GM21528 (cell line): ENCODE measurements around the gene EPN2.

ENCODE experiments used
- ATAC-seq: cut with Tn5 transposase; IDR thresholded peaks from one replicate; pipeline ENCODE4 v1.9.1; 2021; ENCODE audit warnings: mild to moderate bottlenecking, moderate library complexity; ENCODE audit not compliant: unreplicated experiment, low FRiP score

Gene EPN2

DNA sequence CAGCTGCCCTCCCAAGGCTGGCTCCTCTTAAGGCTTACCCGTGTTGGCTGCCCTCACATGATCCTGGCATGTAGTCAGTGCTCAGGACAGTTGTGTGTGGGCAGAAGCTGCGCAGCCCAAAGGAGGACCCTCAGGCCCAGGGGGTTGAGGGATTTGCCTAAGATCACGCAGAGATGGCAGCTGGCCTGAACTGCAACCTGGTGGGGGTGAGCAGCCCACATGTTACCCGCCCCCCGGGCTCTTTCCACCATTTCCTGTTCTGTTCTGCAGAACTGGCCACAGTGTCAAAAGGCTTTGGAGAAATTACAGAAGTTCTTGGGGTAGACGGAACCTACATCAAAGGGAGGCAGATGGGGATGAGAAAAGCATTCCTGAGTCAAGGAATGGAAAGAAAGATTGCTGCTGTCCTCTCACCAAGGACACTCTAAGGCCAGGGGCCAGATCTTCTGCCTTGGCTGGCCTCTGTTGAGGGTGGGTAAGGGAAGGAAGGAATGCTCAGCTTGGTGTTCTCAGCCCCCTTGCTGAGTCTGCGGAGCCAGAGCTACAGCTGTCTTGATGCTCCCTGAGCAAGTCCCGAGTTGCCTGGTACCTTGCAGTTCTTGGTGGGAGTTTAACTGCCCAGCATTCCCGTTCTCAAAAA lies 53.0 kb downstream of the EPN2 start:
- no peak for ATAC-seq

DNA sequence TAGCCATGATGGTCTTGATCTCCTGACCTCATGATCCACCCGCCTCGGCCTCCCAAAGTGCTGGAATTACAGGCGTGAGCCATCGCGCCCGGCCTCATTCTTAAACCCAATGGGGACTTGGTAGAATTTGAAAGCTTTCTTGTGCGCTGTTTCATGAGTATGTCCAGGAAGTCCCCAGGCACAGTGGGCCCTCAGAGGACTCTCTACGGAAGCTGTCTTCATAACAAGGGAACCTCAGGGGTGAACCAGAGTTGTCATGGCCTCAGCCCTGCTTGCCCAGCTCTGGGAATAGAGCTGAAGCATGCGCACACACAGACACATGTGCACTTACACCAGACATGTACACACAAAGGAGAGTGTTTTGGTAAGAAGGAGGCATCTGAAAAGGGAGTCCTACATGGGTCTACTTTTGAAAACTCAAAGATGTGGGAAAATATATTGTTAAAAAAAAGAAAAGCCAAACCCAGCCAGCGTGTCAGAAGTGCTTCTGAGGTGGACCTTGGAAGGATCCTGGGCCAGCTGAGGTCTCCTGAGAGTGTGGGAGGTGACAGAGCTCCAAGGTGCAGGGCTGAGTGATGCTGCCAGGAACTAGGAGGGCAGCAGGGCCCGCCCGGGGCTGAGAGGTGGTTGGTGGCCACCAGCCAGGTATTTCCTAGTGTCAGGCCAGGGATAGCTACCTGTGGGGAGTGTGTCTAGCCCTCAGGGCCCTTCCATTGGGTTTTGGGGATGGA lies 54.6 kb downstream of the EPN2 start:
- no peak for ATAC-seq

DNA sequence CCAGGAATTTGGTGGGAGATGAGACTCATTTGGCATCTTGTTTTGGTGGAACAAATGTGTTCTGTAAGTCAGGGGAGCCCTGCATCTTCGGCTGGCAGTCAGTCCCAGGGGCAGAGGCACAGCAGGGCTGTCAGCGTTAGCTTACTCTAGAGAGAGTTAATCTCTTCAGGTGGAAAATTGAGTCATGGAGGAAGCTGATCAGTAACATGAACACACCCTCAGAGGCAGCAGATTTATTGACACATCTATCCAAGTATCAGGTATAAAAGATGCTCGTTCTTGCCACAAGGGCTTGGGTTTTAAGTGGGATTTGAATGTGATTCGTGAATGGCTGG lies 55.2 kb downstream of the EPN2 start:
- ATAC-seq: no peak

DNA sequence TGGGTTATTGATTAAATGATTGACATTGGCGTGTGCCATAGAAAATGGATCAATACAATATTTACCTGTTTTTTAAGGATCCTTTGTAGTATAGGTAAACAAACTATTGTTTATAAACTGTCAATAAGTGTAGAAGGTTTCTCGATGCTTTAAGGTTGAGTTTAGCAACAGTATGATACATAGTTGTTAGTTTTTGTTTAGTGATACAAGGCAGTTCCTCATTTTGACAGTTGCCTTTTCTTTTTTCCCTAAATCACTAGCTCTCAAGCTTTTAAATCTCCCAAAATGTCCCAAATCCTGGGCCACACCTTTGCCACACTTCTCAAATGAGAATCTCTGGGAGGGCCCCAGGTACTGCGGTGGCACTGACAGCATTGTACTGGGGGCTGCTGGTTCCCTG lies 57.3 kb downstream of the EPN2 start:
- ATAC-seq: no peak

DNA sequence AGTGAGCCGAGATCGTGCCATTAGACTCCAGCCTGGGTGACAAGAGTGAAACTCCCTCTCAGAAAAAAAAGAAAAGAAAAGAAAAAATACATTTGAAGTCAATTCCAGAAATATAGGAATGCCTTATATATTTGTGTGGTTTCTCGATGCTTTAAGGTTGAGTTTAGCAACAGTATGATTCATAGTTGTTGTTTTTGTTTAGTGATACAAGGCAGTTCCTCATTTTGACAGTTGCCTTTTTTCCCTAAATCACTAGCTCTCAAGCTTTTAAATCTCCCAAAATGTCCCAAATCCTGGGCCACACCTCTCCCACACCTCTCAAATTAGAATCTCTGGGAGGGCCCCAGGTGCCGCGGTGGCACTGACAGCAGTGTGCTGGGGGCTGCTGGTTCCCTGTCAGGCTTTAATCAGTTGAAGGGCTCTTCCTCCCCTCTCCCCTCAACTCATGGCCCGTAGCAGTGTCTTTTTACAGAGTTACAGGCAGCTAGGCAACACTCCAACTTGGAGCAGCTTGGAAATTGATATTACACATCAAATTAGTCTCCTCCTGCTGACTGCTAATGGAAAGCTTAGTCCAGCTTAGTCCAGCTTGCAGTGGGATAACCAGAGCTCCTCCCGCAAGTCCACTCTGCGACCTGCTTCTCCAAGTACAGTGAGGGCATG lies 58.4 kb downstream of the EPN2 start:
- ATAC-seq: no peak

DNA sequence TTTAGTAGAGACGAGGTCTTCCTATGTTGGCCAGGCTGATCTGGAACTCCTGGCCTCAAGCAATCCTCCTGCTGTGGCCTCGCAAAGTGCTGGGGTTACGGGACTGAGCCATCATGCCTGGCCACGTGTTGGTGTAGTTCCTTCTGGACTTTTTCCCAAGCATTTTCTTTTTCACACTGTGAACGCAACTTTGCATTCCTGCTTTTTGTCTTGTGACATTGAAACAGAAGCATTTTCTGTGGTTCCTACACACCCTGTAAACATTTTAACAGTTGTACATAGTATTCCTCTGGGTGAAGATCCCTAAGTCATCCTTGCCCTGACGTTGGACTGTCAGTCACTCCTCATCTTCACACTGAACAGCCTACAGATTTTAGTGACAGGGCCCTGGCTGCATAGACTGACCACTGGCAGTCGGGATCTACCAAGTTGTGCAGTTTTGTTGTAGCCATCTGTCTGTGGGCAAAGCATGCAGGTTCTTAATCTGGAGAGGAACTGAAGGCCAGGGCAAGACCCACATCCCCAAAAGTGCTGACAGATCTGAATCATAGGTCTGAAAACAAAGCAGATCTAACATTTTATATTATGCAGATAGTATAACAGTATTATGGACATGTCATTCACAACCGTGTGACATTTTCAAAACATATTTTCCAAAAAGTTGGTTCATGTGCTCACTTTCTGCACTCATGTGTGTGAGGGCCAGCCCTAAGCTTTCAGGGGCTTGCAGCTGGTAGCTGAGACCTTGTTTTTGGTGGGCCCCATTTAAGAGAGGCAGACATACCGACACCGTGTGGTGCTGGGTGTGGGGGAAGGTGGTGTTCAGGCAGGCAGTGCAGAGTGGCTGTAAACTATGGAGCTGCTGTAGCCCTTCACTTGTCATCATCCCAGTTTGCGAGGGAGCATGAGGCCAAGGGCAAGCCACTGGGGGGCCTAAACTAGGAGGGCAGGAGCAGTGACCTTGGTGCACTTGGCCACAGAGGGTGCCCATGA lies 59.9 kb downstream of the EPN2 start:
- ATAC-seq: no peak

DNA sequence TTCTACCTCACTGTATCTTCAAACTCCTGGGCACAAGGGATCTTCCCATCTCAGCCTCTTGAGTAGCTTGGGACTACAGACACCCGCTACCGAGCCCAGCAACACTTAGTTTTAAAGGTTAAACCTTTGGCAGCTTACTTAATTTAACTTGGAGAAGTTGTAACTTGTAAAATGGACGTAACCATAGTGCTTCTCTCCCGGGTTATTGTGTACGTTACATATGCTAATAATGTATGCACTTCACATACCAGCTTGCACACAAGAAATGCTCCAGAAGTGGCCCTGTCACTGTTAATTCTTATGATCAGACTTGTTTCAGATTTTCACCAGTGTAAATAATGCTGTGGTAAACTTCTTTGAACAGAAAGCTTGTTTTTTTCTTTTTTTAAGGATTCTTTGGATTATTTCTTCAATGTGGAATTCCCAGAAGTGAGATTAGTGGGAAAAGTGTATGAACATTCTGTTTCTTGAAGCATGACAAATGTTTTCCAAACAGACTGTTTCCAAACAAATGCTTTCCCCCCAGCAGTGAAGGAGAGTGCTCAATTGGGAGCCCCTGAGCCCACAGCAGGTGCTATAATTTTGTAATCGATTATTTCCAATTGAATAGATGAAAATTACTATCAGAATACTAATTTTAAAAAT lies 61.5 kb downstream of the EPN2 start:
- ATAC-seq: no peak

DNA sequence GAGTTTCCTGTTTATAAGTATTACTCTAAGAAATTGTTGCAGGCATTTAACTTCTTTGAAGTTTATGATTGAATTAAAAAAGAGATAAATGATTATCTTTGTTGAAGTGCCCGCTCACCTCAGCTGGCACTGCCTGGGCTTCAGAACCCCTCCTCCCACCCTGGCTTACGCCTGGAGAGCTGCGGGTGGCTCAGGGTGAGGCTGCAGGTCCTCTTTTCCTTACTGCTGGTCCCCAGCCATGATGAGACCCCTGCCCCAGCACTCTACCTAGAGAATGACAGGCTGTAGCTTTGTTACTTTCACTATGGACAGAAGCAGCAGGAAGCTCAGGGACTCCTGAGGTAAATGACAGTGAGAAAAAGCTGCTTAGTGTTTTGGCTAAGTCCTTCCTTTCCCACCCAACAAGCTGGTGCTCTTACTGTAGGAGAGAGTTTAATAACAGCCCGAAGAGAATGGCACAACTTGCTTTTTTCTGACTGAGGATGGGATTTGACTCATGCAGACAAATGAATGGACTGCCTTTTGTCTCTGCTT lies 62.1 kb downstream of the EPN2 start:
- ATAC-seq: no peak

DNA sequence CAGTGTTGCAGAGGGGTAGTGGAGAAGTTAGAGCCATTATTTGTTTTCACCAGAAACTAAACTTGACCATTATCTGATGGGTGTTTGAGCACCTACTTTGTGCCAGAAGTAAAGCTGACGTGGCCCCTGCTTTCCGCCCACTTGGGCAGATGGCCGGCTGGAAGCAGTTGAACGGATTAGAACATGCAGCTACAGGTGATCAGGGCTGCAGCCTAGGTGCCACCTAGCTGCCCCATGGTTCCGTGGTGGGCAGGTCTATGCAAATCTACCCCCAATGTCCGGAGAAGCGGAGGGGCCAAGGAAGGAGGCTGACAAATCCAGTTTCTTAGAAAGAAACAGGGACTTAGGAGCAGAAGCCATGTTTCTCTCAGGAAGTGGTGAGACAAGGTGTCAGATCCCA lies 62.7 kb downstream of the EPN2 start:
- ATAC-seq: no peak

DNA sequence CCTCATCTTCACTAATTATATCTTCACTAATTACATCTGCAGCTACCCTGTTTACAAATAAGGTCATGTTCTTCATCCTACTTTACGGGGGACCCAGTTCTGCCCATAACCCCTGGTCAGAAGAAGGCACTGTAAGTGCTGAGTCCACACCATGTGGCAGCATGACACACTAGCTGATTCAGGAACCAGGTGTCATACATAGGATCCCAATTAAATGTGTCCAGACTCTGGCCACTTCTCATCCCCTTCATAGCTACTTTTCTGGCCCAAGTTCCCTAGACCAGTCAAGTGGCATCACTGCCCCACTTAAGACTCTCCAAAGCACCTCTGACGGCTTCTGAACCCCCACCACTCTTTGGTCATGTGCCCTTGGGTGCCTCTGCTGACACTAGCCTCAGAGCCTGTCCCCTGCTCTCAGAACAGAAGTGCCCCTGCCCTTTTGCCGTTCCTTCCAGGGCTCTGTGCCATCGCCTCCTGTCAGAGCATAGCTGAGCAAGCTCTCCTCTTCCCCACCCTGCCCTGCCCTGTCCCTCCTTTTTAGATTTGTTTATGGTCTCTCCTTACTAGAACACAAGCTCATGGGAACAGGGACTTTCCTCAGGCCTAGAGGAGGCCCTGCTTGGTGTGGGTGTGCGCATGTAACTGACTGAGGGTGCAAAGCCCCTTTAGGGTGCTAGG lies 64.2 kb downstream of the EPN2 start:
- no peak for ATAC-seq

DNA sequence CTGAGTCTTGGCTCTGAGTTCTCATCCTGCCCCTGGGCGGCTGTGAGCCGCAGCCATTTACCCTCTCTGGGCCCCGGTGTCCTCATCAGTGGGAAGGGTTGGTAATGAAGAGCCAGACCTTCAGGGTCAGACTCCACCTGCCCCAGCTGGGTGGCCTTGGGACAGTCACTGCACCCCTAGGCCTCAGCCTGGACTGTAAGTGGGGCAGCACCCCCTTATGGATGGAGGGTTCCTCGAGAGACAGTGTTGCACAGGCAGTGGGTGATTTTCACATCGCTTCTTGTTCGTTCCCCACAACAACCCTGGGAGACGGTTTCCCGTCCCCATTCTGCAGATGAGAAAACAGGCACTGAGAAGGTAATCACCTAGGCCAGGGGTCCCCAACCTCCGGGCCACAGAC lies 64.8 kb downstream of the EPN2 start:
- ATAC-seq: no peak

DNA sequence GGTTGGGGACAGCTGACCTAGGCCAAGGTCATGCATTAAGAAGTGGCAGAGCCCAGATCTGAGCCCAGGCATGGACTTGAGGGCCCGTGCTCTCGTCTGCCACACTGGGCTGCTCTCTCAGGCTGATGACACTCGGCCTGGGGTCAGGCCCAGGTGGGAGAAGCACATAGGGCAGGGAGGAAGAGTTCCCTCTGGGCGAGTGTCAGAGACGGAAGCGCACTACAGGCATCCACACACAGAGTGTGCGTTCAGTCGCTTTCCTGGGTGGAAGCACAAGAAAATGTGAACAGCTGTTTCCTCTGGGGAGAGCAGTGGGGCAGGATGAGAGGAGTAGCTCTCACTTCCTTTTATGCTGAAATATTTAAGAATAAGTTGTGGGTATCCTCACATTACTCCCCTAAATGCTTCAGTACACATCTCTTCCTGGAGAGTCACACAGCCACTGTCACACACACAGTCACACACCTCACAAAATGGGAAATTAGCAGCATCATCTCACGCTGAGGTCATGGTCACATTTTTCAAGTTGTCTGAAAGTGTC lies 65.7 kb downstream of the EPN2 start:
- ATAC-seq: no peak

DNA sequence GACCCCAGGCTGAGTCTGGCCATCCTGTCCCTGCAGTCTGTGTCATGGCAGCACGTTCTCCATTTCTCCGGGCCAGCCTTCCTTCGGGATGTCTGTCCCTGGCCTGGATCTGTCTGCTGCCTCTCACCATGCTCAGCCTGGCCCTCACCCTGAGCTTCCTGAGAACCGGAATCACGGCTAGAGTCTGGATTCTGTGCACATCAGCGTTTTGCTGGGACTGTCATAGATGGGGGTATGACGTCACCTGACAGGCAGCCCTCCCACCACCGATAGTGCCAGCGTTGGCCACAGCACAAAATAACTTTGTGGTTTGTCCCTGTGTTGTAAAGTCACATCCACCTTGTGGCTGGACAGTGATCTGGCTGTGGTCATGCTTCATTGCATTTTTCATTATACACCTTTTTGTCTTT lies 66.2 kb downstream of the EPN2 start:
- no peak for ATAC-seq

DNA sequence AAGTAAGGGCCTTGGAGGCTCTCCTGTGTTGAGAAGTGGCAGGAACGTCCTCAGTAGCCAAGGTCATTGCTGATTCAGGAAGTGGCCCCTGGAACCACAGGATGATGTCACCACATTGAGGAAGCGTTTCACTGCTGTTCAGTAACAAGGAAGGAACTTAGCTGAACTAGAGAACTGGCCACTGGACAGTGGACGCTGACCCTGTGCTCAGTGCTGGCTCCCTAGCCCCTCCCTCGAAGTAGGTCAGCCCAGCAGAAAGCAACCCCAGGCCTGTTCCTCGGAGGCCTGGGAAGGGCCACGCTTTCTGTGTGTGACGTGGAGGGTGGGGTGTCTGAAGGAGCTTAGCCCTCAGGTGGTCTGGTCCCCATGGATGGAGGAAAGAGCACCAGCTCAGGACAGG lies 67.0 kb downstream of the EPN2 start:
- ATAC-seq: no peak

DNA sequence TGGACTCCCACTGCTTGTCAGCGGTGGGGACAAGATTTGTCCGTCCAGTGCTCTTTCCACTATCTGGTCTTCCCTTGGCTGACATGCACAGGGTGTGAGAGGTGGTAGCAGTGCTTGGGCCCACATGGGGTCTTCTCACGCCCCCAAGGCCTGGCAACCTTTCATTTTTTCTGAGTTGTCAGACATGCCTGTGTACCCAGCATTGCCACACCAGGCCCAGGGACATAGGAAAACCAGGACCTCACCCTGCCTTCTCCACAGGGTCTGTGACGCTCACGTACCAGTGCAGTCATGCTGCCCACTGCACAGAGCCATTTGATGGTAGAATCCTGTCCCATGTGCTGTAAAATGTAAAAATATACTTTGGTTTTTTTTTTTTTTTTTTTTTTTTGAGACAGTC lies 67.6 kb downstream of the EPN2 start:
- ATAC-seq: no peak

DNA sequence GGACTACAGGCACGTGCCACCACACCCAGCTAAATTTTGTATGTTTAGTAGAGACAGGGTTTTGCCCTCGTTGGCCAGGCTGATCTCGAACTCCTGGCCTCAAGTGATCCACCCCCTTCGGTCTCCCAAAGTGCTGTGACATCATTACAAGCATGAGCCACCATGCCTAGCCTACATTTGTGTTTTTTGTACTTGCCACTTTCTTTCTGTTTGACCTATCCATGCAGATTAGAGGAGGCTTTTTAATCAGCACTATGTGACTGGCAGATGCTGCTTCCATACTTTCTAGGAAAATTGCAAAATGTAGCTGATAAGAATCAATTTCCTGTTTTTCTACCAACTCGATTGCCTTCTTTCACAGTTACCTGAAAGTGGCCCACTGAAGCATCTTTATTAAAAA lies 68.1 kb downstream of the EPN2 start:
- no peak for ATAC-seq

DNA sequence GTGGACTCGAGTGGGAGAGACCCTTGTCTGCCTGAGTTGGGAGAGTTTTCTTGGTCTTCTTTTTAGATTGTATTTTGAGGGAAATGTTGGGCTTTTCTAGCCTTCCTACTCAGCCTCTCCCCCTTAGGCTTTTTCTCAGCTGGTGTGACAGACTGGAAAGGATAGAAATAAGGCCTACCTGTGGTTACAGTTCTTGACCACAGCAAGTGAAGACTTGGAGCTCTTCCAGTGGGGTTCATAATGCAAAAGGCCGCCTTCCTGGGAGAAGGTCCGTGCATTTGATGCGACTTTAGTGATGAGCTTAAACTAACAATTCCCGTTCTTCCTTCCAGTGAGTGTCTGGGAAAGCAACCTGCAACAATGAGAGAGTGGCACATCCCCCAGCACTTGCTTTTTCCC lies 68.6 kb downstream of the EPN2 start:
- no peak for ATAC-seq

DNA sequence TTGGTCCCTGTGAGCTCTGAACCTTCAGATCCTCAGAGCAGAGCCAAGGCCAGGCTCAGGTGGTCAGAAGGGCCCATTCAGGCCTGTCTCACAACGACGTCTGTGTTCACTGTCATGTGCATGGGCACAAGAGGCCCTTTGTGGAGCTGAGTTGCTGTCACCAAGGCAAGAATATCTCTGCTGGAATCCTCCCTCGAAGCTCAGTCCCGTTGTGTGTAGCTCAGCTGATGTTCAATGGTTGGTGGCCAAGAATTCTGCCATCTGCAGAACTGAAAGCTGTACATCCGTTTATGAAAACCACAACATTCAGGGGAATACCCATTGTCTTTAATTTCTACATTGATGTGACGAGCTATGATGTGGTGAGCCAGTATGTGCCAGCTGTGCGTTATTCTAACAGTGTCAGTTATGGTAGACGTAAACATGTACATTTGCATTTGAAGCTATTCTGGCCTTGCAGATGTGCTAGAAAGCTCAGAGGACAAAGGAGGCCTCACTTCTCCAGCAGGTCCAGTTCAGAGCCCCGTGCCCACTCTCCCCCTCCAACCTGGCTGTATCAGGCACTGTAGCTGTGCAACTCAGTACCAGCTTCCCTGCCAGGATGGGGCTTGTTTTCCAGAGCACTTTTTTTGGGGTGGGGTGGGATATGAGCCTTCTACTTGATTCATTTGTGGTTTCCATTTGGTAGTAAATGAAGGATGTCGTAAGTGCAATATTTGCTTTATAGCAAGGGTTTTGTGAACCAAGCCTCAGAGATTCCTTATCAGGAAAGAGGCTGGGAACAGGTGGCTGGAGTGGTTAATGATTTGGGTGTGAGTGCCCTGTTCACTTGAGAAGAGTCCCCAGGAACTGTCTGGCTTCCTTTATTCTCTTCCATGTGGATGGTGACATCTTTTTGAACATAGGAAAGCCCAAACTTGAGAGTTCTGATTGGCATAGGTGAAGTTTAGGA lies 69.3 kb downstream of the EPN2 start:
- ATAC-seq: peak; percentile 86
